Measurements from ENCODE around the gene TOMM34.

Gene TOMM34

DNA sequence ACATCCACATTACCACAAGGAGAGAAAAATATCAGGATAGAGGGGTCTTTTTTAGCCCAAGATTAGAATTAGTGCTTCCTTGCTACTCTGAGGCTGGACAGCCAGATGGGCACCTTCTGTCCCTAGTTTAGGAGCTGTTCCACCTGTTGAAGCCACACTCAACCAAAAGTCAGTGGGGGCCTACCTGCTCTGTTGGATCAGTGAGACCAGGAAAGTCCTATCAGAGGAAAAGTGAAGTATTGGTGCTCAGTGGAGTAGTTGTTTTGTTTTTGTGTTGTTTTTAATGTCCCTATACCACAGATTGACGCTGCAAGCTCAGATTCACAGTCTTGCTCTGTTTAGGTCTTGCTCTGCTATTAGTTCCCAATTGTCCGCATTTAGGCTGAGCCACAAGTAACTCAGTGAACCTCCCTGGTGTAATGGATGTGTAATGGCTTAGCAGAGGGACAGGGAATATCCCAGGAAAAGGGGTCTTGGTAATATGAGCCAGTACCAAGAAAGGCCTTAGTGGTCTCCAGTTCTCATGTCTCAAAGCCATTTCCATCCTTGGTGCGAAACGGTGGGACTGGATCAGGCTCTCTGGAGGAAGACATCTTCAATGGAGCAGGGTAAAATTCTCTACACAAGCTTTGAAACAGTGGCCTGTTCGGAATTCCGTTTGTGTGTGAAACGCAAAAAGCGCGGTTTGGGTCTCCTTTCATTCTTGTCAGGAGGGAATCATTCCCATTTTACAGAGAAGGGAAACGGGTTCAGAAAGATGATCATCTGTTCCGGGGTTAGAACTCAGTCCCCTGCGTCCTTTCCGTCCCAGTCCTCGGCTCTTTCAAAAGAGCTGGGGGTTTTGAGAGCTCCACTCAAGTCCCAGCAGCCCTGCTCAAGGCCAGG lies 51.0 kb downstream of the TOMM34 start:
- H3K27me3 ChIP-seq (replicated peaks; ENCODE audit: insufficient read depth, low read length), result no peaks in the 10 kb centered on the region
- H3K36me3 ChIP-seq (replicated peaks; ENCODE audit: insufficient read depth, low read length), result peaks cover 13% of the 10 kb centered on the region
- H3F3A ChIP-seq (ENCODE audit: insufficient read depth, low read length), result peaks cover 12% of the 10 kb centered on the region; the same call in 1 of the 2 replicates
- H3K4me2 ChIP-seq (ENCODE audit: low read depth, low read length), result peak overlapping the region; percentile 96
- H3K9me2 ChIP-seq (replicated peaks; ENCODE audit: insufficient read depth, low read length), result no peaks in the 10 kb centered on the region
- no peak for DNase-seq
- H3K79me2 ChIP-seq (ENCODE audit: low read length), result peaks cover 19% of the 10 kb centered on the region
- TF ChIP-seq EZH2phosphoT487 (IDR thresholded peaks at IDR 0.05; ENCODE audit: low read length) (no peak), EZH2 (optimal IDR thresholded peaks at IDR 0.05; ENCODE audit: low read depth, low read length) (no peak)
- TF ChIP-seq, protein P1, sequence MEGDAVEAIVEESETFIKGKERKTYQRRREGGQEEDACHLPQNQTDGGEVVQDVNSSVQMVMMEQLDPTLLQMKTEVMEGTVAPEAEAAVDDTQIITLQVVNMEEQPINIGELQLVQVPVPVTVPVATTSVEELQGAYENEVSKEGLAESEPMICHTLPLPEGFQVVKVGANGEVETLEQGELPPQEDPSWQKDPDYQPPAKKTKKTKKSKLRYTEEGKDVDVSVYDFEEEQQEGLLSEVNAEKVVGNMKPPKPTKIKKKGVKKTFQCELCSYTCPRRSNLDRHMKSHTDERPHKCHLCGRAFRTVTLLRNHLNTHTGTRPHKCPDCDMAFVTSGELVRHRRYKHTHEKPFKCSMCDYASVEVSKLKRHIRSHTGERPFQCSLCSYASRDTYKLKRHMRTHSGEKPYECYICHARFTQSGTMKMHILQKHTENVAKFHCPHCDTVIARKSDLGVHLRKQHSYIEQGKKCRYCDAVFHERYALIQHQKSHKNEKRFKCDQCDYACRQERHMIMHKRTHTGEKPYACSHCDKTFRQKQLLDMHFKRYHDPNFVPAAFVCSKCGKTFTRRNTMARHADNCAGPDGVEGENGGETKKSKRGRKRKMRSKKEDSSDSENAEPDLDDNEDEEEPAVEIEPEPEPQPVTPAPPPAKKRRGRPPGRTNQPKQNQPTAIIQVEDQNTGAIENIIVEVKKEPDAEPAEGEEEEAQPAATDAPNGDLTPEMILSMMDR (IDR thresholded peaks at IDR 0.05; ENCODE audit: low read length), result no peak
- H3K4me3 ChIP-seq (ENCODE audit: low read length), result peak overlapping the region; percentile 78
- peak overlapping the region; percentile 55; the same call in 1 of the 2 replicates for H3K9ac ChIP-seq (ENCODE audit: low read length)
- peak overlapping the region; percentile 21; the same call in 1 of the 2 replicates for H3K27ac ChIP-seq (ENCODE audit: low read length)
- peaks cover 19% of the 10 kb centered on the region for H3K4me1 ChIP-seq (ENCODE audit: low read length)
- H3K9me3 ChIP-seq (replicated peaks; ENCODE audit: insufficient read depth, low read length), result no peaks in the 10 kb centered on the region
- H4K20me1 ChIP-seq (ENCODE audit: insufficient read depth, low read length), result no peaks in the 10 kb centered on the region
- peak overlapping the region; percentile 86 for H2AFZ ChIP-seq (ENCODE audit: low read length)

DNA sequence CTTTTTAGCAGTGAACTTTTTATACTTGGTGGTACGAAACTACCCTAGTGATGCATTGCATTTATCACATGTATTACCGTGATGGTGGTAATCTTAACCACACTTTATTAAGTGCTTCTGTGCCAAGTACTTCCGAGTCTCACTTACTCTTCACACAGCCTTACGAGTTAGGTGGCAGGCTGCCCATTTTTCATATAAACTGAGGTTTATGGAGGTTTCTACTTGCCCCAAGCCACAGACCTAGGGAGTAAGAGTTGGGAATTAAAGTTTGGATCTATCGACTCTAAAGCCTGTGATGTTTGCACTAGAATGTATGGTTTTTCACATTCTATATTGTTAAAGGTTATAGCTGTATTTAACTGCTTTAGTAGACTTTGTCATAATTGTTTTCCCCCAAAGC lies 55.8 kb downstream of the TOMM34 start:
- peaks cover 58% of the 10 kb centered on the region for H3K79me2 ChIP-seq (ENCODE audit: low read length)
- peaks cover 3% of the 10 kb centered on the region; the same call in 1 of the 2 replicates for H3F3A ChIP-seq (ENCODE audit: insufficient read depth, low read length)
- no peaks in the 10 kb centered on the region for H3K9me2 ChIP-seq (replicated peaks; ENCODE audit: insufficient read depth, low read length)
- no peak overlapping the region for H3K27ac ChIP-seq (ENCODE audit: low read length)
- H3K36me3 ChIP-seq (replicated peaks; ENCODE audit: insufficient read depth, low read length), result peaks cover 13% of the 10 kb centered on the region
- no peak overlapping the region for H3K9ac ChIP-seq (ENCODE audit: low read length)
- DNase-seq, result no peak
- no peak overlapping the region for H2AFZ ChIP-seq (ENCODE audit: low read length)
- H3K4me3 ChIP-seq (ENCODE audit: low read length), result no peak overlapping the region
- no peak overlapping the region for H3K4me2 ChIP-seq (ENCODE audit: low read depth, low read length)
- H3K27me3 ChIP-seq (replicated peaks; ENCODE audit: insufficient read depth, low read length), result no peaks in the 10 kb centered on the region
- no peaks in the 10 kb centered on the region for H3K9me3 ChIP-seq (replicated peaks; ENCODE audit: insufficient read depth, low read length)
- H3K4me1 ChIP-seq (ENCODE audit: low read length), result peaks cover 10% of the 10 kb centered on the region
- H4K20me1 ChIP-seq (ENCODE audit: insufficient read depth, low read length), result 0 out of 2 replicates have a peak, but pooled peaks cover 6% of the 10 kb centered on the region
- TF ChIP-seq, protein P1 (IDR thresholded peaks at IDR 0.05; ENCODE audit: low read length), result no peak
- no peak for TF ChIP-seq EZH2 (optimal IDR thresholded peaks at IDR 0.05; ENCODE audit: low read depth, low read length)
- TF ChIP-seq EZH2phosphoT487 (IDR thresholded peaks at IDR 0.05; ENCODE audit: low read length), result no peak

DNA sequence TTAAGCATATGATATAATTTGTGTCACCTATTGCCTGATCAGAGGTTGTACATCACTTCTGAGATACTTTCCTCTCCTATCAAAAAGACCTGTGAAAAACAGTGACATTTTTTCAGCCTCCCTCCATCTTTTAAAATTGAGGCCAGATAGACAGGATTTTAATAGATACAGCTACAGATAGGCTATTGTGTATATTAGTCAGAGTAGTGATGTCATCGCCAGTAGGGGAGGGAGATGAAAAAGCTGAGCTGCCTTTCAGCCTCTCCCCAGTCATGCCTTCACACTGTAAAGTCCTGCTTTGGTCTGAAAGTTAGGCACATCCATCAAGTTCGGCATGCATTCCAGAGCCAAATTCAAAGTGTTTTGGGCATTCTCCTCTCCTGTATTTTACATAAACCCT lies 58.2 kb downstream of the TOMM34 start:
- TF ChIP-seq, protein P1 (IDR thresholded peaks at IDR 0.05; ENCODE audit: low read length), result no peak
- no peak for TF ChIP-seq EZH2phosphoT487 (IDR thresholded peaks at IDR 0.05; ENCODE audit: low read length)
- no peak for TF ChIP-seq EZH2 (optimal IDR thresholded peaks at IDR 0.05; ENCODE audit: low read depth, low read length)
- Histone ChIP-seq H3F3A (ENCODE audit: insufficient read depth, low read length) (no peaks in the 10 kb centered on the region), H3K9ac (ENCODE audit: low read length) (no peak overlapping the region), H3K27me3 (replicated peaks; ENCODE audit: insufficient read depth, low read length) (no peaks in the 10 kb centered on the region), H3K79me2 (ENCODE audit: low read length) (peaks cover 82% of the 10 kb centered on the region), H3K27ac (ENCODE audit: low read length) (no peak overlapping the region), H4K20me1 (ENCODE audit: insufficient read depth, low read length) (peaks cover 17% of the 10 kb centered on the region), H3K9me3 (replicated peaks; ENCODE audit: insufficient read depth, low read length) (no peaks in the 10 kb centered on the region), H2AFZ (ENCODE audit: low read length) (no peak overlapping the region), H3K4me2 (ENCODE audit: low read depth, low read length) (no peak overlapping the region), H3K9me2 (replicated peaks; ENCODE audit: insufficient read depth, low read length) (no peaks in the 10 kb centered on the region), H3K4me3 (ENCODE audit: low read length) (no peak overlapping the region), H3K36me3 (replicated peaks; ENCODE audit: insufficient read depth, low read length) (peaks cover 13% of the 10 kb centered on the region), H3K4me1 (ENCODE audit: low read length) (no peaks in the 10 kb centered on the region)
- no peak for DNase-seq
